ENCODE data around the gene UGP2.
"Not testable (repeated sequence)": the region's sequence is repeated elsewhere in the genome, so short reads cannot be mapped to it uniquely, and the experiment has no call there.

Gene UGP2

DNA sequence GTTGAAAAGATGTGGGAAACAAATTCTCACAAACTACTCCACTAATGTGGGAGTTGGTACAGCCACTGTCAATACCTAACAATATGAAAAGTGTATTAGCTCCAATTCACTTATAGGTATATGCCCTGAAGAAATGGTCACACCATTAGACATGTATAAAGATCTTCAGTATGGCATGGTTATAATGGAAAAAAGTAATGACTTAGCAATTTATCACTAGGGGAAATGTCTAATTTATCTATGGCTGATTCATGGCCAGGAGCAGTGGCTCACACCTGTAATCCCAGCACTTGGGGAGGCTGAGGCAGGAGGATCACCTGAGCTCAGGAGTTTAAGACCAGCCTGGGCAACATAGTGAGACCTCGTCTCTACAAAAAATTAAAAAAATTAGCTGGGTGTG, 52.5 kb downstream of the UGP2 start:
- Histone ChIP-seq H3K9ac (ENCODE audit: low read length) (no peak overlapping the region), H3K36me3 (ENCODE audit: control insufficient read depth, insufficient read depth, low read length) (peaks cover 61% of the 10 kb centered on the region), H3K4me1 (ENCODE audit: control insufficient read depth, insufficient read depth, low read length) (no peaks in the 10 kb centered on the region), H3K9me3 (ENCODE audit: control insufficient read depth, insufficient read depth, low read depth, low read length) (no peaks in the 10 kb centered on the region), H3K27me3 (ENCODE audit: control insufficient read depth, insufficient read depth, low read length) (no peaks in the 10 kb centered on the region), H3K4me3 (ENCODE audit: low read depth, low read length) (no peak overlapping the region), H3K27ac (ENCODE audit: low read depth, low read length) (no peak overlapping the region)

DNA sequence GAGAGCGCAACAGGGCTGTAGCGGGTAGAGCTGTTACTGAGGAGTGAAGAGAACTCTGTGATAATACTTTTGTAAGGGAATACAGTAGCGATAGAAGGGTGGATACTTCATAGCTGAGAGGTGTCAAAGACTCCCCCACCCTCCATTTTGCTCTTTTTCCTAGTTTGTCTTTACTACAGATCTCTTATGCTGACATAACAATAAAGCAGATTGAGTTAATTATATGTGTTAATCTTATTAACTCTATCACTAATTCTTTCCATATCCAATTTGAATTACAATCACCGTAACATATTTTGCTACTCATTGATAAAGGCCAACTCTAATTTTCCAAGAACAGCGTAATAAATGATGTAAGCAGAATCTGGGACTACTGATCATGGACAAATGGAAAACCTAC, 57.1 kb downstream of the UGP2 start:
- Histone ChIP-seq H3K27me3 (ENCODE audit: control insufficient read depth, insufficient read depth, low read length) (no peaks in the 10 kb centered on the region), H3K4me3 (ENCODE audit: low read depth, low read length) (no peak overlapping the region), H3K9ac (ENCODE audit: low read length) (no peak overlapping the region), H3K27ac (ENCODE audit: low read depth, low read length) (no peak overlapping the region), H3K4me1 (ENCODE audit: control insufficient read depth, insufficient read depth, low read length) (no peaks in the 10 kb centered on the region), H3K36me3 (ENCODE audit: control insufficient read depth, insufficient read depth, low read length) (peaks cover 25% of the 10 kb centered on the region), H3K9me3 (ENCODE audit: control insufficient read depth, insufficient read depth, low read depth, low read length) (peaks cover 15% of the 10 kb centered on the region)

DNA sequence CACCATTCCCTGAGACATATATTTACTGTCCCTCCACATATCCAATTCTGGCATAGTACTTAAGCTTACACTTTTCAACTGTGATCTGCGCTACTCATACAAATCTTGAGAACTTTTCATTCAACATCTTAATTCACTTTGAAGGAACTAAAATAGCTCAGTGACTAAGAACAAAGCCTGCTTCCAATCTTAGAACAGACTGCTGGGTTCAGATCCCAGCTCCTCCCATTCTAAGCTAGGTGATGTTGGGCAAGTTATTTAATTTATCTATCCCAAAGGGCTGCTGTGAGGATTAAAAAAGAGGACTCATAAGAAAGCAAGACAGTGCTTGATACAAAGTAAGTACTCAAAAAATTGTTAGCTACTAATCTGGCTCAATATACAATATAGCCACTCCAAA, 57.9 kb downstream of the UGP2 start:
- Histone ChIP-seq H3K4me1 (ENCODE audit: control insufficient read depth, insufficient read depth, low read length) (no peaks in the 10 kb centered on the region), H3K27me3 (ENCODE audit: control insufficient read depth, insufficient read depth, low read length) (no peaks in the 10 kb centered on the region), H3K9ac (ENCODE audit: low read length) (no peak overlapping the region), H3K36me3 (ENCODE audit: control insufficient read depth, insufficient read depth, low read length) (peaks cover 20% of the 10 kb centered on the region), H3K4me3 (ENCODE audit: low read depth, low read length) (no peak overlapping the region), H3K27ac (ENCODE audit: low read depth, low read length) (no peak overlapping the region), H3K9me3 (ENCODE audit: control insufficient read depth, insufficient read depth, low read depth, low read length) (peaks cover 17% of the 10 kb centered on the region)

DNA sequence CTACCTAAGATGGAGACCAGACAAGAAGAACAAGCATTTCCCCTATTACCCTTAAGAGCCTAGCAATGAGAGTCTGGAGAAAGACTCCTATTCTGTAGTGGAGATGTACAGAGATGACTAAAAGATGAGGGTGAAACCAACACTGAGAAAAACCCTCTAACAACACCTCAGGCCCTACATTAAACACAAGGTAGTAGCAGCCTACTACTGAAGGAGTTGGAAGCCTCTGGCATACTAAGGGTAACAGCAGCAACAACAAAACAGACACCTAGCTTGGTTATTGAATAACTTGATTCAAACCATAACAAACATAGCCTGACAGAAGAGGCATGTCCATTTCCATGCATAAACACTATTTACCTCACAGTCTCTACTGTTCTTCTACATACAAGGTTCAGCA, 60.5 kb downstream of the UGP2 start:
- H3K4me3 ChIP-seq (ENCODE audit: low read depth, low read length) = no peak overlapping the region
- no peak overlapping the region for H3K27ac ChIP-seq (ENCODE audit: low read depth, low read length)
- no peak overlapping the region for H3K9ac ChIP-seq (ENCODE audit: low read length)
- H3K36me3 ChIP-seq (ENCODE audit: control insufficient read depth, insufficient read depth, low read length) = peaks cover 24% of the 10 kb centered on the region
- peaks cover 17% of the 10 kb centered on the region for H3K9me3 ChIP-seq (ENCODE audit: control insufficient read depth, insufficient read depth, low read depth, low read length)
- H3K4me1 ChIP-seq (ENCODE audit: control insufficient read depth, insufficient read depth, low read length) = no peaks in the 10 kb centered on the region
- H3K27me3 ChIP-seq (ENCODE audit: control insufficient read depth, insufficient read depth, low read length) = no peaks in the 10 kb centered on the region

DNA sequence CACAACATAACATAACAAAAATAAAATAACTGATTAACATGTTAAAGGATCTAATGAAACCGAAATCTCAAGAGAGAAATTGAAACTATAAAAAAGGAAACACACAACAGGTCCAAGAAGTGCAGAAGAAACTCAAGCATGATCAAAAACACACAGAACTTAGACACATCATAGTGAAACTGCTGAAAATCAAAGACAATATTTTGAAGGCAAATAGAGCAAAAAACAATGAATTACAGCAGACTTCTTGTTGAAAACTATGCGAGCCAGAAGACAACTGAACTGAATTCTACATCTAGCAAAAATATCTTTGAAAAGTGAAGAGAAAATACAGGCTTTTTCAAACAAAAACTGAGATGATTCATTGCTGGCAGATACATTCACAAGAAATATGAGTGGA, 61.3 kb downstream of the UGP2 start:
- peaks cover 21% of the 10 kb centered on the region; the same call in 1 of the 2 replicates for H3K36me3 ChIP-seq (ENCODE audit: control insufficient read depth, insufficient read depth, low read length)
- peaks cover 17% of the 10 kb centered on the region for H3K9me3 ChIP-seq (ENCODE audit: control insufficient read depth, insufficient read depth, low read depth, low read length)
- no peaks in the 10 kb centered on the region for H3K4me1 ChIP-seq (ENCODE audit: control insufficient read depth, insufficient read depth, low read length)
- H3K4me3 ChIP-seq (ENCODE audit: low read depth, low read length) = no peak overlapping the region
- H3K9ac ChIP-seq (ENCODE audit: low read length) = no peak overlapping the region
- H3K27me3 ChIP-seq (ENCODE audit: control insufficient read depth, insufficient read depth, low read length) = no peaks in the 10 kb centered on the region
- H3K27ac ChIP-seq (ENCODE audit: low read depth, low read length) = no peak overlapping the region

DNA sequence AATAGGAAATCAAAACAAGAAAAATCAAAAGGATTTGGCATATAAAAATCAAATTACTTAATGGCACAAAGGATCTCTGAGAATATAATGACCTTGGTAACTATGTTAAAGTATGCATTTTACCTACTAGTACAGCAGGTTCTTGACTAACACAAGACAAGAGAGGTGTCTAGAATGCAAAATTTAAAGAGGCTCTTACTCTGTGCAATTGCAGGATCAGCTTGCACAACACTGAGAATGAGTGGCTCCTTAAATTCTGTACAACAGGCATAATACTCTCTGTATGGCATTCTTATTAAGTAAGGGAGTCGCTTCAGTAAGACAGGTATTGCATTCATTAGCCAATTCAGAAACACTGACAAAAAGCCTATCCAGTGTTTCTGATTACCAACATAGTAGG, 72.6 kb downstream of the UGP2 start:
- no peak overlapping the region for H3K9ac ChIP-seq (ENCODE audit: low read length)
- H3K4me3 ChIP-seq (ENCODE audit: low read depth, low read length) = no peak overlapping the region
- no peaks in the 10 kb centered on the region; the same call in 1 of the 2 replicates for H3K4me1 ChIP-seq (ENCODE audit: control insufficient read depth, insufficient read depth, low read length)
- H3K9me3 ChIP-seq (ENCODE audit: control insufficient read depth, insufficient read depth, low read depth, low read length) = no peaks in the 10 kb centered on the region
- peaks cover 46% of the 10 kb centered on the region for H3K36me3 ChIP-seq (ENCODE audit: control insufficient read depth, insufficient read depth, low read length)
- H3K27ac ChIP-seq (ENCODE audit: low read depth, low read length) = no peak overlapping the region
- H3K27me3 ChIP-seq (ENCODE audit: control insufficient read depth, insufficient read depth, low read length) = no peaks in the 10 kb centered on the region

DNA sequence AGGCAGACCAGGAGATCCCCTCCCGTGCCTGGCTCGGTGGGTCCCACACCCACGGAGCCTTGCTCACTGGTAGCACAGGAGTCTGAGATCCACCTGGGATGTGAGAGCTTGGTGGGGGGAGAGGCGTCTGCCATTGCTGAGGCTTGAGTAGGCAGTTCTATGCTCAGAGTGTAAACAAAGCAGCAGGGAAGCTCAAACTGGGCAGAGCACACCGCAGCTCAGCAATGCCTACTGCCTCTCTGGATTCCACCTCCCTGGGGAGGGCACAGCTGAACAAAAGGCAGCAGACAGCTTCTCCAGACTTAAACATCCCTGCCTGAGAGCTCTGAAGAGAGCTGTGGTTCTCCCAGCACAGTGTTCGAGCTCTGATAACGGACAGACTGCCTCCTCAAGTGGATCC, 85.1 kb downstream of the UGP2 start:
- Histone ChIP-seq H3K27ac (ENCODE audit: low read depth, low read length) (no peak overlapping the region), H3K4me1 (ENCODE audit: control insufficient read depth, insufficient read depth, low read length) (peaks cover 11% of the 10 kb centered on the region), H3K9me3 (ENCODE audit: control insufficient read depth, insufficient read depth, low read depth, low read length) (no peaks in the 10 kb centered on the region), H3K27me3 (ENCODE audit: control insufficient read depth, insufficient read depth, low read length) (no peaks in the 10 kb centered on the region), H3K9ac (ENCODE audit: low read length) (no peak overlapping the region), H3K4me3 (ENCODE audit: low read depth, low read length) (no peak overlapping the region), H3K36me3 (ENCODE audit: control insufficient read depth, insufficient read depth, low read length) (no peaks in the 10 kb centered on the region)

DNA sequence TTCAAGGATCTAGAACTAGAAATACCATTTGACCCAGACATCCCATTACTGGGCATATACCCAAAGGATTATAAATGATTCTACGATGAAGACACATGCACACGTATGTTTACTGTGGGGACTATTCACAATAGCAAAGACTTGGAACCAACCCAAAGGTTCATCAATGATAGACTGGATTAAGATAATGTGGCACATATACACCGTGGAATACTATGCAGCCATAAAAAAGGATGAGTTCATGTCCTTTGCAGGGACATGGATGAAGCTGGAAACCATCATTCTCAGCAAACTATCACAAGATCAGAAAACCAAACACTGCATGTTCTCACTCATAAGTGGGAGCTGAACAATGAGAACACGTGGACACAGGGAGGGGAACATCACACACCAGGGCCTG, 90.4 kb downstream of the UGP2 start:
- H3K27ac ChIP-seq (ENCODE audit: low read depth, low read length); H3K9ac ChIP-seq (ENCODE audit: low read length); H3K9me3 ChIP-seq (ENCODE audit: control insufficient read depth, insufficient read depth, low read depth, low read length); H3K27me3 ChIP-seq (ENCODE audit: control insufficient read depth, insufficient read depth, low read length); H3K4me1 ChIP-seq (ENCODE audit: control insufficient read depth, insufficient read depth, low read length); H3K4me3 ChIP-seq (ENCODE audit: low read depth, low read length): not testable (repeated sequence)
- peaks cover 18% of the 10 kb centered on the region for H3K36me3 ChIP-seq (ENCODE audit: control insufficient read depth, insufficient read depth, low read length)
